H1 (cell line): ENCODE results near the gene CDH26. TPM values are rescaled to one million over a fixed set of nuclear protein-coding genes. Genes with fewer than 3 reads are reported as not detected.

Experiments
- CTCF ChIA-PET: fragments of 300-600 bp; sonication (Branson Sonifier 250); formaldehyde crosslinking; loops from one replicate; lab custom pipeline; 2021; ENCODE audit not compliant: partially characterized antibody; lab: Charles Lee
- POLR2A ChIA-PET: fragments of 300-600 bp; sonication (Branson Sonifier 250); formaldehyde crosslinking; loops from one replicate; lab custom pipeline; 2021; ENCODE audit warnings: inconsistent platforms; ENCODE audit not compliant: partially characterized antibody; lab: Charles Lee
- DNase-seq, 2 experiments: peaks; one replicate each; pipeline versions ENCODE4 v3.0.0 to v3.0.0-alpha.2; 2010 to 2022; ENCODE audit warnings: low spot score in 2 of 2, low read depth in 1 of 2, mixed read lengths in 1 of 2
- FAIRE-seq: peaks from 2 replicates; lab custom pipeline; 2011; peaks lifted over from hg19 to GRCh38; lab: Jason Lieb, UNC
- H2AFZ ChIP-seq: 2 replicates; pipeline ENCODE4 v1.8.1; 2012; ENCODE audit warnings: low read length, inconsistent platforms
- H2AK5ac ChIP-seq: 2 replicates; pipeline ENCODE4 v1.6.1; 2013; ENCODE audit warnings: low read depth, low read length
- H2BK120ac ChIP-seq: replicated peaks from 2 replicates; pipeline ENCODE3; 2013; ENCODE audit warnings: low read depth, low read length, inconsistent platforms
- H2BK12ac ChIP-seq: 2 replicates; pipeline ENCODE4 v1.6.1; 2013; ENCODE audit warnings: low read depth, low read length
- H2BK15ac ChIP-seq: 2 replicates; pipeline ENCODE4 v1.6.1; 2013; ENCODE audit warnings: low read length
- H2BK20ac ChIP-seq: 2 replicates; pipeline ENCODE4 v1.6.1; 2013; ENCODE audit warnings: low read length
- H2BK5ac ChIP-seq: 2 replicates; pipeline ENCODE4 v1.6.1; 2013; ENCODE audit warnings: low read depth, low read length
- H3K14ac ChIP-seq: 2 replicates; pipeline ENCODE4 v1.6.1; 2013; ENCODE audit warnings: inconsistent platforms; ENCODE audit not compliant: insufficient read length
- H3K18ac ChIP-seq: 2 replicates; pipeline ENCODE4 v1.6.1; 2013; ENCODE audit warnings: low read length; ENCODE audit errors: extremely low read depth
- H3K23ac ChIP-seq: 2 replicates; pipeline ENCODE4 v1.6.1; 2013; ENCODE audit warnings: inconsistent platforms; ENCODE audit not compliant: insufficient read length
- H3K23me2 ChIP-seq: 2 replicates; pipeline ENCODE4 v1.6.1; 2013; ENCODE audit warnings: low read depth, low read length
- H3K27ac ChIP-seq: 2 replicates; pipeline ENCODE4 v1.6.1; 2011; ENCODE audit warnings: low read depth, low read length, inconsistent platforms
- H3K27me3 ChIP-seq, 4 experiments: replicated peaks in 1 of 4; 1 replicate in 1 of 4; 2 replicates in 3 of 4; pipeline versions ENCODE4 v1.6.1 to v1.8.1; 2011 to 2013; ENCODE audit warnings: low read length in 3 of 4, mild to moderate bottlenecking in 3 of 4, inconsistent platforms in 2 of 4, mixed read lengths in 2 of 4, moderate library complexity in 1 of 4; ENCODE audit not compliant: control insufficient read depth in 3 of 4, insufficient read depth in 3 of 4; ENCODE audit errors: extremely low read depth in 1 of 4
- H3K36me3 ChIP-seq, 4 experiments: 2 replicates each; pipeline versions ENCODE4 v1.6.1 to v1.8.1; 2011 to 2013; ENCODE audit warnings: mild to moderate bottlenecking in 4 of 4, low read length in 3 of 4, moderate library complexity in 2 of 4, control low read depth in 1 of 4, inconsistent platforms in 1 of 4; ENCODE audit not compliant: insufficient read depth in 4 of 4, control insufficient read depth in 2 of 4
- H3K4ac ChIP-seq: replicated peaks from 2 replicates; pipeline ENCODE3; 2013; ENCODE audit warnings: low read length, low read depth, mixed read lengths, inconsistent platforms; ENCODE audit not compliant: insufficient read length
- H3K4me1 ChIP-seq, 4 experiments: replicated peaks in 1 of 4; 1 replicate in 1 of 4; 2 replicates in 3 of 4; pipeline versions ENCODE4 v1.6.1 to v1.8.1; 2011 to 2013; ENCODE audit warnings: low read length in 3 of 4, inconsistent platforms in 2 of 4, mixed read lengths in 1 of 4; ENCODE audit not compliant: insufficient read depth in 4 of 4, control insufficient read depth in 3 of 4
- H3K4me2 ChIP-seq, 2 experiments: 2 replicates each; pipeline versions ENCODE4 v1.6.1 to v1.8.1; 2011 to 2013; ENCODE audit warnings: low read depth in 2 of 2, low read length in 2 of 2, control low read depth in 1 of 2, inconsistent platforms in 1 of 2, mild to moderate bottlenecking in 1 of 2; ENCODE audit not compliant: insufficient read depth in 1 of 2
- H3K4me3 ChIP-seq, 4 experiments: fragments of 200-600, 300-600 bp in 1 of 4; sonication (generic), shearing (Covaris generic), sonication (Bioruptor Twin) in 1 of 4; 2 replicates each; pipeline versions ENCODE4 v1.5.1 to v1.8.1; 2011 to 2016; ENCODE audit warnings: low read length in 4 of 4, low read depth in 3 of 4, control low read depth in 2 of 4, inconsistent platforms in 2 of 4, mild to moderate bottlenecking in 2 of 4, mixed read lengths in 1 of 4, moderate library complexity in 1 of 4; ENCODE audit not compliant: insufficient read depth in 2 of 4; ENCODE audit errors: extremely low read depth in 1 of 4
- H3K56ac ChIP-seq: replicated peaks from 2 replicates; pipeline ENCODE3; 2013; ENCODE audit warnings: low read depth, mild to moderate bottlenecking, mixed read lengths, low read length, inconsistent platforms; ENCODE audit not compliant: insufficient read length
- H3K79me1 ChIP-seq: 2 replicates; pipeline ENCODE4 v1.6.1; 2013; ENCODE audit warnings: low read depth, low read length, control low read depth
- H3K79me2 ChIP-seq, 2 experiments: 2 replicates each; pipeline versions ENCODE4 v1.6.1 to v1.8.1; 2012 to 2013; ENCODE audit warnings: low read length in 2 of 2, mild to moderate bottlenecking in 2 of 2, inconsistent platforms in 1 of 2; ENCODE audit not compliant: insufficient read depth in 2 of 2, control insufficient read depth in 1 of 2
- H3K9ac ChIP-seq, 4 experiments: replicated peaks in 1 of 4; 1 replicate in 1 of 4; 2 replicates in 3 of 4; pipeline versions ENCODE4 v1.6.1 to v1.8.1; 2011 to 2013; ENCODE audit warnings: low read depth in 3 of 4, low read length in 3 of 4, control low read depth in 2 of 4, mild to moderate bottlenecking in 2 of 4, moderate library complexity in 2 of 4, inconsistent platforms in 1 of 4; ENCODE audit errors: extremely low read depth in 1 of 4
- H3K9me3 ChIP-seq, 2 experiments: 2 replicates each; pipeline versions ENCODE4 v1.6.1 to v1.8.1; 2012 to 2013; ENCODE audit warnings: mild to moderate bottlenecking in 2 of 2, moderate library complexity in 2 of 2, control low read depth in 1 of 2, inconsistent platforms in 1 of 2, low read depth in 1 of 2, low read length in 1 of 2, mixed read lengths in 1 of 2; ENCODE audit not compliant: insufficient read depth in 2 of 2
- H4K20me1 ChIP-seq, 2 experiments: replicated peaks in 1 of 2; 2 replicates each; pipeline versions ENCODE3 to v1.8.1; 2011 to 2013; ENCODE audit warnings: inconsistent platforms in 2 of 2, low read length in 2 of 2, mild to moderate bottlenecking in 1 of 2; ENCODE audit not compliant: insufficient read depth in 2 of 2, control insufficient read depth in 1 of 2
- H4K5ac ChIP-seq: 2 replicates; pipeline ENCODE4 v1.6.1; 2013; ENCODE audit warnings: low read length, low read depth, mixed read lengths, inconsistent platforms; ENCODE audit not compliant: insufficient read length
- H4K8ac ChIP-seq: 2 replicates; pipeline ENCODE4 v1.8.0; 2013; ENCODE audit warnings: mild to moderate bottlenecking, moderate library complexity, low read length, inconsistent platforms; ENCODE audit not compliant: insufficient read depth; ENCODE audit errors: extremely low read depth
- H4K91ac ChIP-seq: replicated peaks from 2 replicates; pipeline ENCODE3; 2013; ENCODE audit warnings: low read length, mixed read lengths, inconsistent platforms; ENCODE audit not compliant: insufficient read length
- CBX5 ChIP-seq: fragments of 300-800, 300-1000 bp; sonication (generic); IDR thresholded peaks from 2 replicates; pipeline ENCODE4 v1.7.1; 2016; ENCODE audit warnings: antibody characterized with exemption, low read length, low read depth
- CHD1 ChIP-seq: IDR thresholded peaks from 2 replicates; pipeline ENCODE4 v1.6.1; 2012; ENCODE audit warnings: low read depth, low read length, improper control_type of control experiment
- CHD2 ChIP-seq: IDR thresholded peaks from 2 replicates; pipeline ENCODE4 v1.6.1; 2012; ENCODE audit warnings: low read length, improper control_type of control experiment
- JUN ChIP-seq: IDR thresholded peaks from 2 replicates; pipeline ENCODE4 v1.6.1; 2011; ENCODE audit warnings: low read depth, mild to moderate bottlenecking, improper control_type of control experiment, low read length
- KDM1A ChIP-seq: fragments of 200-600, 300-600 bp; sonication (generic); IDR thresholded peaks from 2 replicates; pipeline ENCODE4 v1.7.1; 2016; ENCODE audit warnings: mild to moderate bottlenecking, low read length, borderline replicate concordance
- MAX ChIP-seq: IDR thresholded peaks from 2 replicates; pipeline ENCODE4 v1.6.1; 2012; ENCODE audit warnings: inconsistent platforms
- NANOG ChIP-seq: IDR thresholded peaks from 2 replicates; pipeline ENCODE4 v1.6.1; 2011; ENCODE audit warnings: low read length, low read depth, mild to moderate bottlenecking, inconsistent platforms; ENCODE audit not compliant: insufficient read depth, poor library complexity, severe bottlenecking
- PHF8 ChIP-seq: fragments of 200-600 bp; sonication (generic); conservative IDR thresholded peaks from 2 replicates; pipeline ENCODE4 v1.7.1; 2012; ENCODE audit warnings: low read depth, mild to moderate bottlenecking, inconsistent platforms, low read length, moderate library complexity
- POU5F1 ChIP-seq: IDR thresholded peaks from 2 replicates; pipeline ENCODE4 v1.6.1; 2011; ENCODE audit warnings: low read depth, mild to moderate bottlenecking, low read length, moderate library complexity
- RBBP5 ChIP-seq: IDR thresholded peaks from 2 replicates; pipeline ENCODE4 v1.7.1; 2012; ENCODE audit warnings: low read depth, mild to moderate bottlenecking, inconsistent platforms, low read length, moderate library complexity, borderline replicate concordance
- SRF ChIP-seq: IDR thresholded peaks from 2 replicates; pipeline ENCODE4 v1.6.1; 2011; ENCODE audit warnings: mild to moderate bottlenecking, low read depth, low read length, moderate library complexity
- TAF7 ChIP-seq: optimal IDR thresholded peaks from 2 replicates; pipeline ENCODE3; 2011; ENCODE audit warnings: low read depth, mild to moderate bottlenecking, inconsistent platforms, low read length, moderate library complexity, borderline replicate concordance
- WGBS, 2 experiments: shearing (Covaris generic) in 1 of 2; methylation state at CpG; one replicate each; pipeline versions ENCODE4 v1.1.6 to v1.1.7; 2013 to 2015; ENCODE audit warnings: low lambda C conversion rate in 2 of 2, mixed read lengths in 2 of 2, inconsistent platforms in 1 of 2, low coverage in 1 of 2, missing lambda C conversion rate in 1 of 2; ENCODE audit not compliant: insufficient replicate concordance in 2 of 2, insufficient coverage in 1 of 2, insufficient read length in 1 of 2; ENCODE audit errors: extremely low coverage in 1 of 2, missing lambda C conversion rate in 1 of 2; 5-methylcytosine and 5-hydroxymethylcytosine counted together
- polyA plus RNA-seq, 7 experiments: library from polyadenylated mRNA; depleted of rRNA in 3 of 7; stranded (reverse) in 5 of 7; unstranded in 2 of 7; fragments of >200 nt in 5 of 7; fragments of 200-250 nt in 2 of 7; gene quantifications; 1 replicate in 5 of 7; 2 replicates in 1 of 7; 4 replicates in 1 of 7; pipeline versions ENCODE4 v1.2.1 to v1.2.3, GENCODE V29; 2011 to 2013; ENCODE audit warnings: missing spikeins in 2 of 7, mixed read lengths in 2 of 7
- total RNA-seq: library from RNA; stranded (reverse); fragmentation: NEBNext Ultra II Directional; extraction: Animal tissue kit (Norgen Biotek cat#: 25700); gene quantifications from 2 replicates; pipeline ENCODE4 v1.2.1, GENCODE V29; 2021
- TF ChIP-seq, protein P1 (sequence below): IDR thresholded peaks from 2 replicates; pipeline ENCODE4 v1.6.1; 2012; ENCODE audit warnings: inconsistent platforms

CDH26 gene
- total and polyA plus RNA-seq, 2 of the 8 experiments (the other 6 are each of a cell fraction or from before 2014, with no cell fraction given) = 1.5 to 1.7 TPM

GRCh38 chr20:59937150-59937549 lies 21.1 kb upstream of the CDH26 start:
- H3K27me3 ChIP-seq = peaks cover 9 to 38% (median 30%) of the 10 kb centered on the region in 4 experiments
- no peak overlapping the region for H3K9ac ChIP-seq
- peaks cover 0 to 7% of the 10 kb centered on the region in 2 experiments for H4K20me1 ChIP-seq
- no peak overlapping the region for H3K14ac ChIP-seq
- H2BK15ac ChIP-seq = no peak overlapping the region
- no peak overlapping the region for H3K18ac ChIP-seq
- DNase-seq (no peak), FAIRE-seq (no peak)
- no peak overlapping the region for H3K27ac ChIP-seq
- peaks cover 18% of the 10 kb centered on the region for H3K23me2 ChIP-seq
- H3K36me3 ChIP-seq = peaks cover 0 to 13% (median under 1%) of the 10 kb centered on the region in 4 experiments; a peak in 3 of 8 replicates
- H4K5ac ChIP-seq = no peak overlapping the region
- 96% methylated on average over 3 of the region's 3 CpGs; no CpG with 5 or more reads in 1 of the 2 experiments for WGBS, 2 experiments
- H3K23ac ChIP-seq = no peak overlapping the region
- no peak overlapping the region for H4K8ac ChIP-seq
- H3K4me2 ChIP-seq = no peak overlapping the region
- H2BK5ac ChIP-seq = no peak overlapping the region
- no peak overlapping the region for H3K56ac ChIP-seq
- H2BK12ac ChIP-seq = no peak overlapping the region
- H3K4me1 ChIP-seq = peaks cover 0 to 4% (median 2%) of the 10 kb centered on the region in 4 experiments; a peak in 4 of 7 replicates
- no peak overlapping the region for H2BK20ac ChIP-seq
- H3K79me1 ChIP-seq = no peaks in the 10 kb centered on the region
- CTCF ChIA-PET = interaction anchor here (1.5 kb wide), 2 partner anchors 116 to 274 kb away, joined by 3 read pairs; no protein-coding TSS in a partner anchor
- H2BK120ac ChIP-seq = no peak overlapping the region
- H3K4me3 ChIP-seq = no peak overlapping the region
- H2AFZ ChIP-seq = no peak overlapping the region
- H3K4ac ChIP-seq = no peak overlapping the region
- peaks cover 5 to 19% of the 10 kb centered on the region in 2 experiments; a peak in 3 of 4 replicates for H3K9me3 ChIP-seq
- H3K79me2 ChIP-seq = peaks cover 0 to 5% of the 10 kb centered on the region in 2 experiments; a peak in 1 of 4 replicates
- H4K91ac ChIP-seq = no peak overlapping the region
- POLR2A ChIA-PET = no interaction called here
- H2AK5ac ChIP-seq = no peak overlapping the region
- TF ChIP-seq NANOG (no peak), CHD2 (no peak), CHD1 (no peak), JUN (no peak), TAF7 (no peak), POU5F1 (no peak), SRF (no peak), CBX5 (no peak), RBBP5 (no peak), MAX (no peak), KDM1A (no peak), PHF8 (no peak)
- TF ChIP-seq, protein P1, sequence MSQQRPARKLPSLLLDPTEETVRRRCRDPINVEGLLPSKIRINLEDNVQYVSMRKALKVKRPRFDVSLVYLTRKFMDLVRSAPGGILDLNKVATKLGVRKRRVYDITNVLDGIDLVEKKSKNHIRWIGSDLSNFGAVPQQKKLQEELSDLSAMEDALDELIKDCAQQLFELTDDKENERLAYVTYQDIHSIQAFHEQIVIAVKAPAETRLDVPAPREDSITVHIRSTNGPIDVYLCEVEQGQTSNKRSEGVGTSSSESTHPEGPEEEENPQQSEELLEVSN = no peak
